Adrenal gland (tissue), 12 donors: ENCODE data around the gene C4orf33. TPM values are rescaled to one million over a fixed set of nuclear protein-coding genes. Genes with fewer than 3 reads are reported as not detected.

Experiments used
- DNase-seq, 7 donors: peaks; one replicate each; pipeline ENCODE4 v3.0.0-alpha.2; 2019 to 2020
- H3K27ac ChIP-seq, 5 donors: fragments of 200-600 bp; sonication (generic) in 4 of 5; 1 replicate in 3 of 5; 2 replicates in 2 of 5; pipeline versions ENCODE4 v1.5.1 to v1.8.0; 2016 to 2020; ENCODE audit warnings: mild to moderate bottlenecking in 1 of 5
- H3K27me3 ChIP-seq: fragments of 200-600 bp; 2 replicates; pipeline ENCODE4 v1.8.0; 2021
- H3K36me3 ChIP-seq, 2 donors: fragments of 200-600 bp; replicated peaks in 1 of 2; 1 replicate in 1 of 2; 2 replicates in 1 of 2; pipeline versions ENCODE4 v1.5.1 to v1.8.0; 2018 to 2022
- H3K4me1 ChIP-seq, 2 donors: fragments of 200-600 bp; replicated peaks in 1 of 2; 1 replicate in 1 of 2; 2 replicates in 1 of 2; pipeline versions ENCODE4 v1.5.1 to v1.8.0; 2018 to 2021
- H3K4me3 ChIP-seq, 4 donors: fragments of 200-600 bp; sonication (generic) in 3 of 4; one replicate each; pipeline ENCODE4 v1.5.1; 2016 to 2018
- H3K9me3 ChIP-seq, 3 donors: fragments of 200-600 bp; sonication (generic) in 1 of 3; replicated peaks in 1 of 3; 1 replicate in 2 of 3; 2 replicates in 1 of 3; pipeline versions ENCODE4 v1.5.1 to v1.8.0; 2016 to 2021
- POLR2A ChIP-seq, 2 donors: fragments of 450-650 bp; IDR thresholded peaks; one replicate each; pipeline ENCODE4 v1.6.1; 2017; ENCODE audit warnings: antibody characterized with exemption in 2 of 2, mild to moderate bottlenecking in 2 of 2, moderate library complexity in 1 of 2
- WGBS, 4 donors: extraction: QIAGEN DNeasy Blood & Tissue Kit in 2 of 4; methylation state at CpG; one replicate each; pipeline versions ENCODE4 v1.1.5 to v1.1.7; 2013 to 2017; 5-methylcytosine and 5-hydroxymethylcytosine counted together
- intact Hi-C, 2 donors: fragments of 100-400 bp; cut with DNase I; formaldehyde crosslinking; loops; one replicate each; pipeline versions ENCODE4 v1.14.1 to v1.15.0; 2022 to 2023
- polyA plus RNA-seq, 3 donors: library from polyadenylated mRNA; stranded (reverse); fragments of 200-250 nt in 2 of 3; fragments of 350-450 nt in 1 of 3; fragmentation: Illumina TruSeq in 1 of 3; extraction: RNeasy Lipid Tissue Mini Kit (QIAGEN cat#74804) in 1 of 3; gene quantifications; one replicate each; pipeline ENCODE4 v1.2.3, GENCODE V29; 2013 to 2014
- total RNA-seq, 9 donors: library from RNA; depleted of rRNA in 4 of 9; stranded (reverse); fragments of >200 nt in 4 of 9; fragments of 120-200 nt in 1 of 9; fragmentation: NEBNext Ultra II Directional in 1 of 9; extraction: Animal tissue kit (Norgen Biotek cat#: 25700) in 1 of 9; gene quantifications; one replicate each; pipeline versions ENCODE4 v1.1.0 to v1.2.4, GENCODE V29; 2013 to 2023
- TF ChIP-seq, protein P1 (sequence below), 6 experiments: fragments of 450-650 bp in 4 of 6; fragments of 200-600 bp in 2 of 6; sonication (generic) in 1 of 6; IDR thresholded peaks; 1 replicate in 5 of 6; 2 replicates in 1 of 6; pipeline versions ENCODE4 v1.5.1 to v1.8.0; 2016 to 2021; ENCODE audit warnings: antibody characterized with exemption in 6 of 6, mild to moderate bottlenecking in 2 of 6, moderate library complexity in 1 of 6
- donor health status: healthy with polysubstance abuse.
- donor health status: Bipolar disorder and iron deficiency.
- donor health status: DM: yes; HTN: yes; CAD: no.
- donor health status: DM: no; HTN: no; CAD: no.
- donor health status: DM: no; HTN: no; CAD: no.
- donor health status: DM: yes; HTN: yes; CAD: no.

The C4orf33 gene
- total and polyA plus RNA-seq, 12 donors: 8.4 to 30.0 (median 11.3) TPM

DNA sequence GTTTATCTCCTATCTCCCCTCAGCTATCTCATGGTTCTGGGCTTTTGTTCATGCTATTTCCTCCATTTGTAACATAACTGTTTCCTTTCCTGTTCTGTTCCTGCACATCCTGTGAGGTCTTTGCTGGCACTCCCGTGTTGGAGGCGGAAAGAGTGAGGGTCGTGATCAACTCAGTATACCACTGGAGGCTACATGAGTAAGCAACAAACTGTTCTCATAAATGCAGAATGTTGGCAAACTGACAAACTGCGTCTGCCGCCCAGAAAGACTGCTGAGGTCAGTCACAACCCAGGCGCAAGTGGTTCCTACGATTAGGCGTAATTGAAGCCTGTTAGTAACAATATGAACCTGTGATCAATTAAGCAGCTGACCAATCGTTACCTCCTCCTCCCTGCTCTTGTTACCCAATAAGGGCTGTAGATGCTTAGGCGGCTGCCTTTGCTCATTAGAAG is 48.8 kb downstream of the C4orf33 start:
- intact Hi-C loops: no loop called here
- no peak for DNase-seq
- H3K27me3 ChIP-seq: no peaks in the 10 kb centered on the region
- no peaks in the 10 kb centered on the region for H3K4me1 ChIP-seq
- no peaks in the 10 kb centered on the region for H3K9me3 ChIP-seq
- no peak overlapping the region for H3K27ac ChIP-seq
- no peak overlapping the region for H3K4me3 ChIP-seq
- TF ChIP-seq, protein P1, sequence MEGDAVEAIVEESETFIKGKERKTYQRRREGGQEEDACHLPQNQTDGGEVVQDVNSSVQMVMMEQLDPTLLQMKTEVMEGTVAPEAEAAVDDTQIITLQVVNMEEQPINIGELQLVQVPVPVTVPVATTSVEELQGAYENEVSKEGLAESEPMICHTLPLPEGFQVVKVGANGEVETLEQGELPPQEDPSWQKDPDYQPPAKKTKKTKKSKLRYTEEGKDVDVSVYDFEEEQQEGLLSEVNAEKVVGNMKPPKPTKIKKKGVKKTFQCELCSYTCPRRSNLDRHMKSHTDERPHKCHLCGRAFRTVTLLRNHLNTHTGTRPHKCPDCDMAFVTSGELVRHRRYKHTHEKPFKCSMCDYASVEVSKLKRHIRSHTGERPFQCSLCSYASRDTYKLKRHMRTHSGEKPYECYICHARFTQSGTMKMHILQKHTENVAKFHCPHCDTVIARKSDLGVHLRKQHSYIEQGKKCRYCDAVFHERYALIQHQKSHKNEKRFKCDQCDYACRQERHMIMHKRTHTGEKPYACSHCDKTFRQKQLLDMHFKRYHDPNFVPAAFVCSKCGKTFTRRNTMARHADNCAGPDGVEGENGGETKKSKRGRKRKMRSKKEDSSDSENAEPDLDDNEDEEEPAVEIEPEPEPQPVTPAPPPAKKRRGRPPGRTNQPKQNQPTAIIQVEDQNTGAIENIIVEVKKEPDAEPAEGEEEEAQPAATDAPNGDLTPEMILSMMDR (IDR thresholded peaks at IDR 0.05): no peak
- no peak for TF ChIP-seq POLR2A (IDR thresholded peaks at IDR 0.05)
- WGBS, 4 donors: 71 to 74% (median 71%) methylated on average over 6 to 10 of the region's 10 CpGs
- H3K36me3 ChIP-seq: no peaks in the 10 kb centered on the region

DNA sequence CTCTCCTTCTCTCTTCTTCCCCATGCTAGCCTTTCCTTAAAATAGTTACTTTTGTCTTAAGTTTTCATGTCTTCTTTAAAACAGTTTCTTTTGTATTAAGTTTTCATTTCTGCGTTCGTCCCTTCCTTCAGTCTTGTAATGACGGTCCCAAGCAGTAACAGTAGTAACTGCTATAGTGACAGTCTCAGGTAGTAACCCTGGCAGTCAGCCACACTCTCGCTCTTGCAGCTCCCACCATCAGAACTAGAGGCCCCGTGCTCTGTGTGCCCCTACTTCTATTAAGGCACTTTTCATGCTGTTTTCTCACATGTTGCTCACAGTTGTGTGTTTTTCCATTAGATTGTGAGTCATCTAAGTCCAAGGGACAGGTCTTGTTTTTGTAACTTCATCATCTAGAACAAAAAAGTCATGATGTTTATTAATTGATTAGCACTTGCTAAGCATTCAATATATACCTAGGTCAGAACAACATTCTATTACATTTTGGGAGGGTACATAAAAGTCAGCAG is 49.3 kb downstream of the C4orf33 start:
- Histone ChIP-seq H3K4me1 (no peaks in the 10 kb centered on the region), H3K4me3 (no peak overlapping the region), H3K36me3 (no peaks in the 10 kb centered on the region), H3K27ac (no peak overlapping the region), H3K27me3 (no peaks in the 10 kb centered on the region), H3K9me3 (no peaks in the 10 kb centered on the region)
- DNase-seq: no peak
- TF ChIP-seq POLR2A (IDR thresholded peaks at IDR 0.05): no peak
- TF ChIP-seq, protein P1 (IDR thresholded peaks at IDR 0.05): no peak
- intact Hi-C loops: no loop called here
- WGBS, 4 donors: 92 to 95% (median 93%) methylated on average over 5 of the region's 5 CpGs

GRCh38 chr4:129146639-129147038 is 50.7 kb downstream of the C4orf33 start:
- H3K4me3 ChIP-seq: no peak overlapping the region
- H3K27me3 ChIP-seq: no peaks in the 10 kb centered on the region
- no peak for DNase-seq
- intact Hi-C loops: no loop called here
- WGBS, 4 donors: 87 to 94% (median 91%) methylated on average over 2 of the region's 2 CpGs
- TF ChIP-seq POLR2A (IDR thresholded peaks at IDR 0.05): no peak
- TF ChIP-seq, protein P1 (IDR thresholded peaks at IDR 0.05): no peak
- H3K36me3 ChIP-seq: no peaks in the 10 kb centered on the region
- H3K27ac ChIP-seq: no peak overlapping the region
- no peaks in the 10 kb centered on the region for H3K9me3 ChIP-seq
- H3K4me1 ChIP-seq: no peaks in the 10 kb centered on the region

DNA sequence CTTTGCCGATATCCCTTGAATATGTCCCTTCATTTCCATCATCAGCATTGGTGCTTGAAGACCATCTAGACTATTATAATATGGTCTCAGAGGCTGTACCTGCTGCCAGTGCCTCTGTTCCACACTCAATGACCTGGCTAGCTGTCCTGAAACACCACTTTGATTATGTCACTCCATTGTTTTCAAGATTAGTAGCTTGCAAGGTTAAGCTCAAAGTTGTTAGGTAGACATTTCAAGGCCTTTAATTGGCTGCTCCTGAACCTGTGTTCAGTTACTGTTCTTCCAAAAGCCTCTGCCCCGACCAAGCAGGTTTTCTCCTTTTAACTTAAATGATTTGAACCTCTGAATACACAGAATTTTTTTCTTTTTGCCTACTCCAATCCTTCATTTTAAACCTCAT is 52.9 kb downstream of the C4orf33 start:
- TF ChIP-seq POLR2A (IDR thresholded peaks at IDR 0.05): no peak
- TF ChIP-seq, protein P1 (IDR thresholded peaks at IDR 0.05): no peak
- no peak overlapping the region for H3K4me3 ChIP-seq
- no peaks in the 10 kb centered on the region for H3K4me1 ChIP-seq
- intact Hi-C loops: no loop called here
- H3K36me3 ChIP-seq: no peaks in the 10 kb centered on the region
- 85 to 91% (median 89%) methylated on average over 2 of the region's 2 CpGs for WGBS, 4 donors
- H3K9me3 ChIP-seq: no peaks in the 10 kb centered on the region
- no peak overlapping the region for H3K27ac ChIP-seq
- no peak for DNase-seq
- no peaks in the 10 kb centered on the region for H3K27me3 ChIP-seq
